SIG-M5 treated with dmso at 0.1 percent for 504 hours (cell line): ENCODE measurements around the gene CBX6.
"Not testable (repeated sequence)": the region's sequence is repeated elsewhere in the genome, so short reads cannot be mapped to it uniquely, and the experiment has no call there.

Experiments
- DNase-seq: peaks from one replicate; lab custom pipeline; 2025; ENCODE audit not compliant: unreplicated experiment; lab: John Stamatoyannopoulos, UW

Gene CBX6

GRCh38 chr22:38861170-38861876, 10.7 kb downstream of the CBX6 start:
- no peak for DNase-seq

GRCh38 chr22:38860283-38861169, 11.5 kb downstream of the CBX6 start:
- DNase-seq = no peak

- DNase-seq = no peak
These were observed 12.3 kb downstream of the CBX6 start for GRCh38 chr22:38859581-38860282.

GRCh38 chr22:38858492-38858891, 13.5 kb downstream of the CBX6 start:
- no peak for DNase-seq

- DNase-seq = not testable (repeated sequence)
These were observed 17.5 kb downstream of the CBX6 start for GRCh38 chr22:38854476-38854875.

- not testable (repeated sequence) for DNase-seq
These were observed 18.1 kb downstream of the CBX6 start for GRCh38 chr22:38853883-38854282.

GRCh38 chr22:38853196-38853651, 18.8 kb downstream of the CBX6 start:
- no peak for DNase-seq

- DNase-seq = no peak
These were observed 19.5 kb downstream of the CBX6 start for GRCh38 chr22:38852522-38852921.

GRCh38 chr22:38850941-38851849, 20.8 kb downstream of the CBX6 start:
- no peak for DNase-seq

- no peak for DNase-seq
These were observed 21.6 kb downstream of the CBX6 start for GRCh38 chr22:38850399-38850798.

- DNase-seq = no peak
These were observed 22.2 kb downstream of the CBX6 start for GRCh38 chr22:38849811-38850210.

GRCh38 chr22:38846412-38846811, 25.6 kb downstream of the CBX6 start:
- no peak for DNase-seq

- no peak for DNase-seq
These were observed 26.8 kb downstream of the CBX6 start for GRCh38 chr22:38845004-38845740.

- no peak for DNase-seq
These were observed 27.6 kb downstream of the CBX6 start for GRCh38 chr22:38844315-38845003.

GRCh38 chr22:38843657-38844314, 28.2 kb downstream of the CBX6 start, which contains the start of gene NPTXR:
NPTXR (minus strand) TSS chr22:38844028.
- DNase-seq = peak; percentile 38

GRCh38 chr22:38843201-38843656, 28.8 kb downstream of the CBX6 start:
- DNase-seq = peak; percentile 38

- DNase-seq = no peak
These were observed 29.4 kb downstream of the CBX6 start for GRCh38 chr22:38842512-38843200.

- DNase-seq = no peak
These were observed 30.4 kb downstream of the CBX6 start for GRCh38 chr22:38841635-38842034.
